Measurements from ENCODE around the gene AGAP1. TPM values are rescaled to one million over a fixed set of nuclear protein-coding genes. Genes with fewer than 3 reads are reported as not detected.
"Not testable (repeated sequence)": the region's sequence is repeated elsewhere in the genome, so short reads cannot be mapped to it uniquely, and the experiment has no call there.

The AGAP1 gene
- total RNA-seq, 1 donor, result 18.5 TPM

GRCh38 chr2:235599596-235600338 is 105.9 kb downstream of the AGAP1 start:
- Histone ChIP-seq H3K9me3 (ENCODE audit: low read depth, low read length) (no peaks in the 10 kb centered on the region), H4K20me1 (ENCODE audit: insufficient read depth, low read length) (peaks cover 58% of the 10 kb centered on the region)

GRCh38 chr2:235600406-235600805 is 106.6 kb downstream of the AGAP1 start:
- no peaks in the 10 kb centered on the region for H3K27me3 ChIP-seq (ENCODE audit: insufficient read depth, low read length)
- H3K36me3 ChIP-seq (ENCODE audit: insufficient read depth, low read length), result no peaks in the 10 kb centered on the region
- H4K20me1 ChIP-seq (ENCODE audit: insufficient read depth, low read length), result peaks cover 52% of the 10 kb centered on the region
- peaks cover 62% of the 10 kb centered on the region for H3K79me2 ChIP-seq (ENCODE audit: insufficient read depth, low read length)
- H3K27ac ChIP-seq (ENCODE audit: low read depth, low read length), result no peak overlapping the region
- H3K4me2 ChIP-seq (ENCODE audit: insufficient read depth, low read length), result no peak overlapping the region
- DNase-seq (ENCODE audit: insufficient read length, low spot score, missing footprints), result no peak
- TF ChIP-seq CTCF (IDR thresholded peaks at IDR 0.05; ENCODE audit: extremely low read depth, low read depth, low read length), result no peak
- no peak overlapping the region for H3K4me3 ChIP-seq (ENCODE audit: insufficient read depth, low read length)
- H3K4me1 ChIP-seq (ENCODE audit: insufficient read depth, low read length), result peaks cover 4% of the 10 kb centered on the region
- H3K9me3 ChIP-seq (ENCODE audit: low read depth, low read length), result no peaks in the 10 kb centered on the region
- no peak overlapping the region for H2AFZ ChIP-seq (ENCODE audit: low read length)

More at GRCh38 chr2:235599596-235600338, 105.9 kb downstream of the AGAP1 start:
- H3K27me3 ChIP-seq (ENCODE audit: insufficient read depth, low read length), result no peaks in the 10 kb centered on the region
- no peak overlapping the region for H3K27ac ChIP-seq (ENCODE audit: low read depth, low read length)
- no peak for DNase-seq (ENCODE audit: insufficient read length, low spot score, missing footprints)
- no peak overlapping the region for H2AFZ ChIP-seq (ENCODE audit: low read length)
- no peaks in the 10 kb centered on the region for H3K36me3 ChIP-seq (ENCODE audit: insufficient read depth, low read length)
- no peak overlapping the region for H3K4me3 ChIP-seq (ENCODE audit: insufficient read depth, low read length)
- no peak overlapping the region for H3K4me2 ChIP-seq (ENCODE audit: insufficient read depth, low read length)
- no peaks in the 10 kb centered on the region for H3K4me1 ChIP-seq (ENCODE audit: insufficient read depth, low read length)
- peaks cover 62% of the 10 kb centered on the region for H3K79me2 ChIP-seq (ENCODE audit: insufficient read depth, low read length)
- TF ChIP-seq CTCF (IDR thresholded peaks at IDR 0.05; ENCODE audit: extremely low read depth, low read depth, low read length), result no peak

- DNase-seq (ENCODE audit: insufficient read length, low spot score, missing footprints), result no peak
- peaks cover 9% of the 10 kb centered on the region for H3K4me1 ChIP-seq (ENCODE audit: insufficient read depth, low read length)
- H3K27ac ChIP-seq (ENCODE audit: low read depth, low read length), result no peak overlapping the region
- no peaks in the 10 kb centered on the region for H3K36me3 ChIP-seq (ENCODE audit: insufficient read depth, low read length)
- H3K4me3 ChIP-seq (ENCODE audit: insufficient read depth, low read length), result no peak overlapping the region
- no peaks in the 10 kb centered on the region for H3K9me3 ChIP-seq (ENCODE audit: low read depth, low read length)
- no peaks in the 10 kb centered on the region for H3K27me3 ChIP-seq (ENCODE audit: insufficient read depth, low read length)
- H2AFZ ChIP-seq (ENCODE audit: low read length), result no peak overlapping the region
- TF ChIP-seq CTCF (IDR thresholded peaks at IDR 0.05; ENCODE audit: extremely low read depth, low read depth, low read length), result no peak
- H4K20me1 ChIP-seq (ENCODE audit: insufficient read depth, low read length), result peaks cover 48% of the 10 kb centered on the region
- peaks cover 60% of the 10 kb centered on the region for H3K79me2 ChIP-seq (ENCODE audit: insufficient read depth, low read length)
- no peak overlapping the region for H3K4me2 ChIP-seq (ENCODE audit: insufficient read depth, low read length)
These were observed 107.1 kb downstream of the AGAP1 start for GRCh38 chr2:235600926-235601325.

- Histone ChIP-seq H2AFZ (ENCODE audit: low read length) (no peak overlapping the region), H3K4me2 (ENCODE audit: insufficient read depth, low read length) (no peak overlapping the region), H3K27me3 (ENCODE audit: insufficient read depth, low read length) (no peaks in the 10 kb centered on the region), H3K27ac (ENCODE audit: low read depth, low read length) (no peak overlapping the region), H3K9me3 (ENCODE audit: low read depth, low read length) (no peaks in the 10 kb centered on the region), H3K4me3 (ENCODE audit: insufficient read depth, low read length) (no peak overlapping the region), H3K36me3 (ENCODE audit: insufficient read depth, low read length) (no peaks in the 10 kb centered on the region), H3K79me2 (ENCODE audit: insufficient read depth, low read length) (peaks cover 53% of the 10 kb centered on the region), H3K4me1 (ENCODE audit: insufficient read depth, low read length) (peaks cover 21% of the 10 kb centered on the region), H4K20me1 (ENCODE audit: insufficient read depth, low read length) (peaks cover 41% of the 10 kb centered on the region)
- DNase-seq (ENCODE audit: insufficient read length, low spot score, missing footprints), result no peak
- no peak for TF ChIP-seq CTCF (IDR thresholded peaks at IDR 0.05; ENCODE audit: extremely low read depth, low read depth, low read length)
These were observed 108.3 kb downstream of the AGAP1 start for GRCh38 chr2:235601960-235602704.

GRCh38 chr2:235602971-235603370 is 109.1 kb downstream of the AGAP1 start:
- Histone ChIP-seq H3K79me2 (ENCODE audit: insufficient read depth, low read length) (peaks cover 53% of the 10 kb centered on the region), H4K20me1 (ENCODE audit: insufficient read depth, low read length) (peaks cover 38% of the 10 kb centered on the region)

More at GRCh38 chr2:235602971-235603370, 109.1 kb downstream of the AGAP1 start:
- not testable (repeated sequence) for DNase-seq (ENCODE audit: insufficient read length, low spot score, missing footprints); H3K27me3 ChIP-seq (ENCODE audit: insufficient read depth, low read length); H3K4me2 ChIP-seq (ENCODE audit: insufficient read depth, low read length); H3K4me3 ChIP-seq (ENCODE audit: insufficient read depth, low read length); H3K9me3 ChIP-seq (ENCODE audit: low read depth, low read length); H3K36me3 ChIP-seq (ENCODE audit: insufficient read depth, low read length); H3K27ac ChIP-seq (ENCODE audit: low read depth, low read length); H2AFZ ChIP-seq (ENCODE audit: low read length)
- peaks cover 29% of the 10 kb centered on the region for H3K4me1 ChIP-seq (ENCODE audit: insufficient read depth, low read length)
